Endothelial cell of umbilical vein (primary cell): ENCODE data around the gene CTTNBP2. TPM values are rescaled to one million over a fixed set of nuclear protein-coding genes. Genes with fewer than 3 reads are reported as not detected.

Source experiments
- BruUV-seq: library from RNA; stranded (reverse); fragments of 400-500 nt; replicated peaks from 2 replicates; lab custom pipeline; 2021; lab: Mats Ljungman, UMichigan
- CTCF ChIA-PET: fragments of 300-600, 350-600 bp; sonication (Branson Sonifier 250); formaldehyde crosslinking; loops from one replicate; lab custom pipeline; 2021; ENCODE audit warnings: antibody characterized with exemption, inconsistent platforms; lab: Charles Lee
- POLR2A ChIA-PET: fragments of 300-600, 350-600 bp; sonication (Branson Sonifier 250); formaldehyde crosslinking; loops from one replicate; lab custom pipeline; 2021; ENCODE audit warnings: antibody characterized with exemption, inconsistent platforms; lab: Charles Lee
- DNase-seq: peaks from one replicate; pipeline ENCODE4 v3.0.0-alpha.2; 2011; ENCODE audit warnings: low read depth, low spot score
- FAIRE-seq: peaks from 2 replicates; lab custom pipeline; 2011; peaks lifted over from hg19 to GRCh38; lab: Jason Lieb, UNC
- H2AFZ ChIP-seq: 2 replicates; pipeline ENCODE4 v1.6.0; 2012; ENCODE audit warnings: low read depth, low read length, control low read depth, inconsistent platforms
- H3K27ac ChIP-seq: 2 replicates; pipeline ENCODE4 v1.5.1; 2011; ENCODE audit warnings: low read depth, mild to moderate bottlenecking, control low read depth, low read length, moderate library complexity; ENCODE audit not compliant: insufficient read depth
- H3K27me3 ChIP-seq, 2 experiments: 2 replicates each; pipeline versions ENCODE4 v1.6.0 to v1.6.1; 2011; ENCODE audit warnings: low read length in 2 of 2, mixed read lengths in 1 of 2; ENCODE audit not compliant: control insufficient read depth in 2 of 2, insufficient read depth in 2 of 2
- H3K36me3 ChIP-seq, 2 experiments: 2 replicates in 1 of 2; 3 replicates in 1 of 2; pipeline ENCODE4 v1.5.1; 2011; ENCODE audit warnings: low read length in 2 of 2, mild to moderate bottlenecking in 1 of 2, moderate library complexity in 1 of 2; ENCODE audit not compliant: control insufficient read depth in 2 of 2, insufficient read depth in 2 of 2; ENCODE audit errors: extremely low read depth in 1 of 2
- H3K4me1 ChIP-seq: 3 replicates; pipeline ENCODE4 v1.5.1; 2011; ENCODE audit warnings: mild to moderate bottlenecking, low read length; ENCODE audit not compliant: control insufficient read depth, insufficient read depth; ENCODE audit errors: extremely low read depth
- H3K4me2 ChIP-seq: 2 replicates; pipeline ENCODE4 v1.6.1; 2011; ENCODE audit warnings: low read length, control low read depth, mixed read lengths; ENCODE audit not compliant: insufficient read depth
- H3K4me3 ChIP-seq, 3 experiments: fragments of 200-600 bp in 1 of 3; sonication (generic), shearing (Covaris generic) in 1 of 3; replicated peaks in 1 of 3; 2 replicates each; pipeline ENCODE4 v1.5.1; 2011 to 2016; ENCODE audit warnings: control low read depth in 3 of 3, low read length in 3 of 3, mild to moderate bottlenecking in 2 of 3, inconsistent platforms in 1 of 3, low read depth in 1 of 3, moderate library complexity in 1 of 3; ENCODE audit not compliant: insufficient read depth in 1 of 3
- H3K79me2 ChIP-seq: 2 replicates; pipeline ENCODE4 v1.6.0; 2012; ENCODE audit warnings: low read length, inconsistent platforms; ENCODE audit not compliant: control insufficient read depth, insufficient read depth
- H3K9ac ChIP-seq: replicated peaks from 2 replicates; pipeline ENCODE3; 2011; ENCODE audit warnings: low read length, control low read depth; ENCODE audit not compliant: insufficient read depth; ENCODE audit errors: extremely low read depth
- H3K9me1 ChIP-seq: replicated peaks from 3 replicates; pipeline ENCODE4 v1.6.0; 2011; ENCODE audit warnings: mild to moderate bottlenecking, low read length; ENCODE audit not compliant: control insufficient read depth, insufficient read depth; ENCODE audit errors: extremely low read depth
- H3K9me3 ChIP-seq: replicated peaks from 2 replicates; pipeline ENCODE4 v1.5.1; 2012; ENCODE audit warnings: low read length, inconsistent platforms; ENCODE audit not compliant: control insufficient read depth, insufficient read depth
- H4K20me1 ChIP-seq: replicated peaks from 2 replicates; pipeline ENCODE3; 2011; ENCODE audit warnings: mild to moderate bottlenecking, low read length; ENCODE audit not compliant: control insufficient read depth, insufficient read depth; ENCODE audit errors: extremely low read depth
- EZH2 ChIP-seq: IDR thresholded peaks from 2 replicates; pipeline ENCODE4 v1.6.1; 2012; ENCODE audit warnings: borderline replicate concordance, low read depth, mild to moderate bottlenecking, moderate library complexity, low read length, inconsistent platforms; ENCODE audit not compliant: severe bottlenecking
- FOS ChIP-seq: IDR thresholded peaks from 2 replicates; pipeline ENCODE4 v1.6.1; 2011; ENCODE audit warnings: mild to moderate bottlenecking, low read length, moderate library complexity, borderline replicate concordance; ENCODE audit not compliant: insufficient read depth
- GATA2 ChIP-seq: IDR thresholded peaks from 2 replicates; pipeline ENCODE4 v1.7.0; 2011; ENCODE audit warnings: low read depth, mild to moderate bottlenecking, moderate library complexity, mixed read lengths, low read length; ENCODE audit not compliant: insufficient read length, insufficient read depth
- POLR2A ChIP-seq: IDR thresholded peaks from 2 replicates; pipeline ENCODE4 v1.6.1; 2012; ENCODE audit warnings: low read depth, mild to moderate bottlenecking, control low read depth, low read length
- POLR2AphosphoS5 ChIP-seq: IDR thresholded peaks from 2 replicates; pipeline ENCODE4 v1.6.1; 2012; ENCODE audit warnings: low read depth, mild to moderate bottlenecking, control low read depth, low read length, moderate library complexity; ENCODE audit not compliant: insufficient read depth
- dilution Hi-C: fragments of 300-500 bp; cut with MboI; formaldehyde crosslinking; loops from one replicate; pipeline ENCODE4 v1.15.0; 2019; ENCODE audit warnings: low sequenced_read_pairs; ENCODE audit not compliant: extremely low pct_ligation_motif_present
- intact Hi-C: fragments of 100-400 bp; cut with micrococcal nuclease; formaldehyde crosslinking; loops from one replicate; pipeline ENCODE4 v1.10.0; 2022
- polyA plus RNA-seq, 4 experiments: library from polyadenylated mRNA; depleted of rRNA in 3 of 4; stranded (reverse) in 3 of 4; unstranded in 1 of 4; fragments of >200 nt; gene quantifications; 2 replicates each; pipeline versions ENCODE4 v1.2.1 to v1.2.3, GENCODE V29; 2011 to 2012; ENCODE audit warnings: missing spikeins in 1 of 4
- total RNA-seq: library from RNA; stranded (reverse); gene quantifications from 2 replicates; pipeline ENCODE4 v1.2.3, GENCODE V29; 2021
- TF ChIP-seq, protein P1 (sequence below): IDR thresholded peaks from 2 replicates; pipeline ENCODE4 v1.6.1; 2011; ENCODE audit not compliant: insufficient read depth, insufficient read length

The CTTNBP2 gene
- total and polyA plus RNA-seq, 2 donors (not counting 3 experiments of a cell fraction or from before 2014, with no cell fraction given) = 0.08 to 0.35 TPM

DNA sequence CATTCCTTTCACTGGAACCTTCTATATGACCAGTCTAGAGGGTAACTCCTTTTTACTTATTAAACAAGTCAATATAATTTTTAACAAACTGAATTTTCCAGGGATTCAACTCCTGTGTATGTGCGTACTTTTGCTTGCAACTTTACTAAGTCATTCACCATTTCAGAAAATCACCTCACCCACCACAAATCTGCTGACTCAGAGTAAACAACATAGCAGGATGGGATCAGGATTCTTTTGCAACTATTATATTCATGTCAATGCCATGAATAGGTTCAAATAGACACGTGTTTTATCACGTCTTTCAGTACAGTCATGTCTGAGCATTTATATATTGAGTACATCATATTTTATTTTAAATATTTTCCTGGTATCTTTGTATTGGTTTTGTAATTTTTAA is 14.5 kb downstream of the CTTNBP2 start:
- dilution Hi-C loops (no loop called here), intact Hi-C loops (no loop called here)
- Histone ChIP-seq H3K79me2 (no peaks in the 10 kb centered on the region), H3K9me1 (no peaks in the 10 kb centered on the region), H3K27me3 (no peaks in the 10 kb centered on the region), H2AFZ (no peak overlapping the region), H3K27ac (no peak overlapping the region), H3K4me2 (no peak overlapping the region), H3K4me1 (no peaks in the 10 kb centered on the region), H4K20me1 (no peaks in the 10 kb centered on the region), H3K36me3 (no peaks in the 10 kb centered on the region), H3K9me3 (no peaks in the 10 kb centered on the region), H3K9ac (no peak overlapping the region), H3K4me3 (no peak overlapping the region)
- CTCF ChIA-PET = no interaction called here
- BruUV-seq = no TSS peak
- no peak for FAIRE-seq
- DNase-seq = no peak
- no peak for TF ChIP-seq POLR2A
- POLR2A ChIA-PET = no interaction called here

DNA sequence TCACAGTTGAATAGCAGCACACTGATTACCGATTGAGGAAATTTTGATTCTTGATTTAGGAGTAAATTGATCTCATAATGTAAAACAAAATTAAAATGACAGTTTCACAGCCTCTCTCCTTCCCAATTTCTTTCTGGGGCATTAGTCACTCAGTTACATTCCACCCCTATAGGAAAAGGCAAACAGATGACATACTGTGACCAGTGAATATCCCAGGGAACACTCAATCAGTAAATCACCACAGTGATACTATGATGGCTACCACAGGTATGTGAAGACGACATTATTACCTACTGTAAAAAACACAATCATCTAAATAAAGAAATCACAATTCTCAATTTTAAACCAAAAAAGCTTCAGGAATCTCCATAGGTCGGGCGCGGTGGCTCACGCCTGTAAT is 15.5 kb downstream of the CTTNBP2 start:
- DNase-seq (no peak), FAIRE-seq (no peak)
- Histone ChIP-seq H2AFZ (no peak overlapping the region), H3K4me2 (no peak overlapping the region), H3K9me3 (no peaks in the 10 kb centered on the region), H3K27me3 (no peaks in the 10 kb centered on the region), H3K9me1 (no peaks in the 10 kb centered on the region), H3K79me2 (no peaks in the 10 kb centered on the region), H3K27ac (no peak overlapping the region), H3K9ac (no peak overlapping the region), H4K20me1 (no peaks in the 10 kb centered on the region), H3K4me1 (no peaks in the 10 kb centered on the region), H3K36me3 (no peaks in the 10 kb centered on the region), H3K4me3 (no peak overlapping the region)
- POLR2A ChIA-PET = no interaction called here
- dilution Hi-C loops (no loop called here), intact Hi-C loops (no loop called here)
- BruUV-seq = no TSS peak
- no peak for TF ChIP-seq POLR2AphosphoS5
- no peak for TF ChIP-seq GATA2
- TF ChIP-seq, protein P1, sequence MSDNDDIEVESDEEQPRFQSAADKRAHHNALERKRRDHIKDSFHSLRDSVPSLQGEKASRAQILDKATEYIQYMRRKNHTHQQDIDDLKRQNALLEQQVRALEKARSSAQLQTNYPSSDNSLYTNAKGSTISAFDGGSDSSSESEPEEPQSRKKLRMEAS = no peak
- TF ChIP-seq POLR2A = no peak
- TF ChIP-seq EZH2 = no peak
- no peak for TF ChIP-seq FOS
- CTCF ChIA-PET = no interaction called here
